GM23338 (cell line): ENCODE measurements around the gene RIPK1. TPM values are rescaled to one million over a fixed set of nuclear protein-coding genes. Genes with fewer than 3 reads are reported as not detected.

Experiments
- ATAC-seq: fragments of 200-7000 bp; cut with Tn5 transposase; 3 replicates; pipeline ENCODE4 v1.9.1; 2020
- DNase-seq: peaks from one replicate; pipeline ENCODE4 v3.0.0-alpha.2; 2015; ENCODE audit warnings: low spot score
- H2AFZ ChIP-seq: fragments of 200-600 bp; sonication (generic); 2 replicates; pipeline ENCODE4 v1.8.0; 2016; ENCODE audit warnings: antibody characterized with exemption, mild to moderate bottlenecking, moderate library complexity
- H3F3A ChIP-seq: fragments of 200-600 bp; sonication (generic); replicated peaks from 2 replicates; pipeline ENCODE4 v1.8.0; 2017; ENCODE audit warnings: antibody characterized with exemption, mixed run types, low read depth
- H3K27ac ChIP-seq: fragments of 200-600 bp; sonication (generic); 2 replicates; pipeline ENCODE4 v1.6.1; 2016; ENCODE audit warnings: low read depth
- H3K27me3 ChIP-seq: fragments of 200-600 bp; sonication (generic); 2 replicates; pipeline ENCODE4 v1.8.0; 2016; ENCODE audit warnings: mild to moderate bottlenecking, mixed run types, moderate library complexity; ENCODE audit not compliant: insufficient read depth
- H3K36me3 ChIP-seq: fragments of 200-600 bp; sonication (generic); 2 replicates; pipeline ENCODE4 v1.8.0; 2016; ENCODE audit warnings: mild to moderate bottlenecking; ENCODE audit not compliant: insufficient read depth
- H3K4me1 ChIP-seq: fragments of 200-600 bp; sonication (generic); 2 replicates; pipeline ENCODE4 v1.8.0; 2016; ENCODE audit warnings: mild to moderate bottlenecking, moderate library complexity; ENCODE audit not compliant: insufficient read depth
- H3K4me2 ChIP-seq: fragments of 200-600 bp; sonication (generic); 2 replicates; pipeline ENCODE4 v1.7.1; 2017; ENCODE audit warnings: mixed run types
- H3K4me3 ChIP-seq: fragments of 200-600 bp; sonication (generic); 2 replicates; pipeline ENCODE4 v1.6.1; 2016; ENCODE audit warnings: mixed run types
- H3K79me2 ChIP-seq: fragments of 200-600 bp; sonication (generic); replicated peaks from 2 replicates; pipeline ENCODE4 v1.8.0; 2017; ENCODE audit warnings: mild to moderate bottlenecking; ENCODE audit not compliant: insufficient read depth
- H3K9me2 ChIP-seq: fragments of 200-600 bp; sonication (generic); 2 replicates; pipeline ENCODE4 v1.8.0; 2017; ENCODE audit not compliant: insufficient read depth
- H4K20me1 ChIP-seq: fragments of 200-600 bp; sonication (generic); replicated peaks from 2 replicates; pipeline ENCODE4 v1.8.0; 2017; ENCODE audit warnings: mild to moderate bottlenecking; ENCODE audit not compliant: insufficient read depth
- H3K27ac Mint-ChIP-seq: 2 replicates; pipeline ENCODE4 v1.8.0; 2020; ENCODE audit warnings: inconsistent platforms, mild to moderate bottlenecking, moderate library complexity, mixed read lengths
- H3K27me3 Mint-ChIP-seq: 3 replicates; pipeline ENCODE4 v1.8.0; 2022; ENCODE audit warnings: low read depth, mild to moderate bottlenecking, moderate library complexity, mixed read lengths, inconsistent platforms; ENCODE audit not compliant: insufficient read depth, poor library complexity
- H3K36me3 Mint-ChIP-seq: 3 replicates; pipeline ENCODE4 v1.8.0; 2021; ENCODE audit warnings: low read depth, mild to moderate bottlenecking, inconsistent platforms, moderate library complexity, mixed read lengths
- H3K4me1 Mint-ChIP-seq: 3 replicates; pipeline ENCODE4 v1.8.0; 2020; ENCODE audit warnings: mild to moderate bottlenecking, inconsistent platforms, mixed read lengths
- H3K4me3 Mint-ChIP-seq: 3 replicates; pipeline ENCODE4 v1.8.0; 2021; ENCODE audit warnings: moderate library complexity, mild to moderate bottlenecking, inconsistent platforms, mixed read lengths
- H3K9me3 Mint-ChIP-seq: 3 replicates; pipeline ENCODE4 v1.8.0; 2020; ENCODE audit warnings: moderate library complexity, mild to moderate bottlenecking, inconsistent platforms, mixed read lengths
- CREB1 ChIP-seq: fragments of 250-450 bp; sonication (Bioruptor Pico); IDR thresholded peaks from 2 replicates; pipeline ENCODE4 v1.5.0; 2020; ENCODE audit warnings: low read depth, mild to moderate bottlenecking, moderate library complexity
- CTCF ChIP-seq, 2 experiments: fragments of 200-600 bp in 1 of 2; sonication (generic) in 1 of 2; conservative IDR thresholded peaks; 2 replicates each; pipeline versions ENCODE4 v1.5.1 to v1.6.1; 2016 to 2017; ENCODE audit warnings: antibody characterized with exemption in 2 of 2, low read depth in 2 of 2, mild to moderate bottlenecking in 2 of 2, moderate library complexity in 1 of 2
- EZH2phosphoT487 ChIP-seq: fragments of 200-600 bp; sonication (generic); IDR thresholded peaks from one replicate; pipeline ENCODE4 v1.8.1; 2018; ENCODE audit warnings: antibody characterized with exemption; ENCODE audit not compliant: unreplicated experiment
- JUNB ChIP-seq: IDR thresholded peaks from one replicate; pipeline ENCODE4 v1.6.1; 2016; ENCODE audit warnings: antibody characterized with exemption; ENCODE audit not compliant: unreplicated experiment
- POLR2AphosphoS5 ChIP-seq: IDR thresholded peaks from 2 replicates; pipeline ENCODE4 v1.6.1; 2016; ENCODE audit warnings: antibody characterized with exemption, low read depth
- REST ChIP-seq: IDR thresholded peaks from one replicate; pipeline ENCODE4 v1.6.1; 2018; ENCODE audit warnings: antibody characterized with exemption; ENCODE audit not compliant: unreplicated experiment
- STAT1 ChIP-seq: IDR thresholded peaks from one replicate; pipeline ENCODE4 v1.6.1; 2016; ENCODE audit warnings: antibody characterized with exemption; ENCODE audit not compliant: unreplicated experiment
- ZNF331 ChIP-seq: fragments of 250-450 bp; sonication (Bioruptor Pico); IDR thresholded peaks from 2 replicates; pipeline ENCODE4 v1.5.0; 2020; ENCODE audit warnings: low read depth, mild to moderate bottlenecking, moderate library complexity
- ZNF462 ChIP-seq: fragments of 250-450 bp; sonication (Bioruptor Pico); IDR thresholded peaks from 2 replicates; pipeline ENCODE4 v1.5.0; 2020; ENCODE audit warnings: mild to moderate bottlenecking, moderate library complexity
- polyA plus RNA-seq: library from polyadenylated mRNA; unstranded; fragments of >200 nt; fragmentation: Nextera tagmentation; extraction: Ambion mirVana; gene quantifications from 2 replicates; pipeline ENCODE4 v1.2.1, GENCODE V29; 2016
- total RNA-seq: library from RNA; depleted of rRNA; stranded (reverse); fragments of >200 nt; shearing (Covaris generic); gene quantifications from 2 replicates; pipeline ENCODE4 v1.2.3, GENCODE V29; 2014

RIPK1 gene
- total and polyA plus RNA-seq, 2 experiments from 2014 or later: 5.7 to 19.4 TPM

- TF ChIP-seq REST: no peak
- TF ChIP-seq POLR2AphosphoS5: no peak
- no peak for TF ChIP-seq CREB1
- TF ChIP-seq ZNF331: no peak
- TF ChIP-seq EZH2phosphoT487: no peak
- TF ChIP-seq CTCF (conservative IDR thresholded peaks at IDR 0.05; ENCODE audit: low read depth in 2 of 2): no peak
- no peak for TF ChIP-seq JUNB
- no peak for TF ChIP-seq STAT1
These were observed 71.0 kb downstream of the RIPK1 start (continued) for GRCh38 chr6:3139090-3139903.

DNA sequence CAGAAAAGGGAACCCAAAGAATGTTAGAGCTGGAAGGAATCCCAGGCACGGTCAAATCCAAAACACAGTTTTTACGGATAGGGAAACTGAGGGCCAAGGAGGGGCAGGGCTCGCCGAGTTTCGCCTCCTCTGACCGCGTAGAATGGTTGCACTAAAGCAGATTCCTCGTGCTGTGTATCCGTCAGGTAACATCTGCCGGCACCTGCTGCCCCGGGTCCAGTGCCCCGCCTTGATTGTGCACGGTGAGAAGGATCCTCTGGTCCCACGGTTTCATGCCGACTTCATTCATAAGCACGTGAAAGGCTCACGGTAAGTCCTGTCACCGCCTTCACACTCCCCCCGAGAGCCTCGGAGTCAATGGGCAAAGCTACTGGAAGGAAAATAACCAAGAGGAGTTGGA, 71.9 kb downstream of the RIPK1 start:
- Mint-ChIP-seq H3K36me3 (peaks cover 76% of the 10 kb centered on the region), H3K4me1 (peaks cover 26% of the 10 kb centered on the region), H3K27ac (no peak overlapping the region), H3K27me3 (peaks cover 9% of the 10 kb centered on the region), H3K9me3 (no peaks in the 10 kb centered on the region), H3K4me3 (no peak overlapping the region)
- peaks cover 22% of the 10 kb centered on the region for H3K4me1 ChIP-seq
- no peaks in the 10 kb centered on the region for H3K27me3 ChIP-seq
- no peak overlapping the region for H2AFZ ChIP-seq
- H3K36me3 ChIP-seq: peaks cover 24% of the 10 kb centered on the region
- no peak overlapping the region for H3K4me3 ChIP-seq
- no peak overlapping the region for H3K4me2 ChIP-seq
- no peak for DNase-seq
- no peaks in the 10 kb centered on the region; the same call in 1 of the 2 replicates for H4K20me1 ChIP-seq
- no peak for ATAC-seq
- no peaks in the 10 kb centered on the region for H3K9me2 ChIP-seq
- no peaks in the 10 kb centered on the region; the same call in 1 of the 2 replicates for H3K79me2 ChIP-seq
- H3F3A ChIP-seq: peaks cover 18% of the 10 kb centered on the region; the same call in 1 of the 2 replicates
- H3K27ac ChIP-seq: no peak overlapping the region
- TF ChIP-seq CTCF (conservative IDR thresholded peaks at IDR 0.05; ENCODE audit: low read depth in 2 of 2) (no peak), ZNF462 (CRISPR knock-in tag) (no peak), POLR2AphosphoS5 (no peak)
